K562 (cell line): Measurements from ENCODE around the gene RPN1. TPM values are rescaled to one million over a fixed set of nuclear protein-coding genes. Genes with fewer than 3 reads are reported as not detected.
A peak's percentile ranks its signal among the peaks of the same experiment; 100 is the strongest.

Experiments used
- BRD4 ChIP-seq: fragments of 200-600 bp; sonication (generic); IDR thresholded peaks from 2 replicates; pipeline ENCODE4 v1.6.1; 2017; ENCODE audit warnings: inconsistent platforms
- CHD1 ChIP-seq: fragments of 200-600 bp; sonication (generic); IDR thresholded peaks from one replicate; pipeline ENCODE4 v1.6.1; 2012; ENCODE audit warnings: mild to moderate bottlenecking, moderate library complexity, low read length, inconsistent platforms
- CREBBP ChIP-seq: IDR thresholded peaks from one replicate; pipeline ENCODE4 v1.6.1; 2012; ENCODE audit warnings: low read depth, mild to moderate bottlenecking, control low read depth, inconsistent platforms, low read length
- ETS2 ChIP-seq: IDR thresholded peaks from 2 replicates; pipeline ENCODE4 v1.6.1; 2016; ENCODE audit warnings: borderline replicate concordance, missing genetic modification characterization, mild to moderate bottlenecking, moderate library complexity, missing compliant biosample characterization; ENCODE audit not compliant: poor library complexity, severe bottlenecking
- FOXA3 ChIP-seq, 2 experiments: fragments of 450-650 bp in 1 of 2; sonication (generic) in 1 of 2; formaldehyde crosslinking; IDR thresholded peaks in 1 of 2; conservative IDR thresholded peaks in 1 of 2; 2 replicates each; pipeline versions ENCODE4 v1.4.0 to v1.8.0; 2020 to 2022; ENCODE audit warnings: mild to moderate bottlenecking in 2 of 2, missing genetic modification reagents in 1 of 2
- KAT2B ChIP-seq: IDR thresholded peaks from one replicate; pipeline ENCODE4 v1.6.1; 2012; ENCODE audit warnings: low read depth, mild to moderate bottlenecking, control low read depth, inconsistent platforms, low read length, moderate library complexity
- MAX ChIP-seq: sonication (generic); formaldehyde crosslinking; IDR thresholded peaks from 2 replicates; pipeline ENCODE4 v1.9.0; 2022; ENCODE audit warnings: mild to moderate bottlenecking, missing genetic modification reagents
- MCM7 ChIP-seq, 2 experiments: fragments of 450-650 bp; IDR thresholded peaks; 2 replicates each; pipeline ENCODE4 v1.6.1; 2016 to 2018
- MECOM ChIP-seq: fragments of 250-450 bp; sonication (Bioruptor Pico); IDR thresholded peaks from 2 replicates; pipeline ENCODE4 v1.8.0; 2022; ENCODE audit warnings: inconsistent platforms
- PATZ1 ChIP-seq: fragments of 250-450 bp; sonication (Bioruptor Pico); IDR thresholded peaks from 2 replicates; pipeline ENCODE4 v1.5.0; 2020; ENCODE audit warnings: mild to moderate bottlenecking, borderline replicate concordance
- RNF219 ChIP-seq: fragments of 250-450 bp; sonication (Bioruptor Pico); IDR thresholded peaks from 2 replicates; pipeline ENCODE4 v1.5.0; 2022; ENCODE audit warnings: mild to moderate bottlenecking
- SMAD3 ChIP-seq: fragments of 450-650 bp; formaldehyde crosslinking; conservative IDR thresholded peaks from 2 replicates; pipeline ENCODE4 v1.4.0; 2020; ENCODE audit warnings: mild to moderate bottlenecking
- SPI1 ChIP-seq: IDR thresholded peaks from 2 replicates; pipeline ENCODE4 v1.6.1; 2011; ENCODE audit warnings: low read depth, low read length, control low read depth, borderline replicate concordance
- TAF7 ChIP-seq: fragments of 450-650 bp; IDR thresholded peaks from 2 replicates; pipeline ENCODE4 v1.6.1; 2016; ENCODE audit warnings: missing genetic modification characterization, missing compliant biosample characterization
- TEAD1 ChIP-seq, 2 experiments: fragments of 450-650 bp in 1 of 2; sonication (generic) in 1 of 2; formaldehyde crosslinking; IDR thresholded peaks; 2 replicates each; pipeline versions ENCODE4 v1.4.0 to v1.8.0; 2020 to 2022; ENCODE audit warnings: mild to moderate bottlenecking in 2 of 2, missing genetic modification reagents in 1 of 2
- YY1 ChIP-seq, 3 experiments: IDR thresholded peaks; 2 replicates each; pipeline ENCODE4 v1.6.1; 2011; ENCODE audit warnings: low read length in 2 of 3, mild to moderate bottlenecking in 2 of 3, moderate library complexity in 2 of 3, borderline replicate concordance in 1 of 3, control low read depth in 1 of 3, low read depth in 1 of 3; ENCODE audit not compliant: insufficient read depth in 3 of 3, insufficient replicate concordance in 2 of 3, control insufficient read depth in 1 of 3, insufficient read length in 1 of 3; ENCODE audit errors: extremely low read depth in 1 of 3
- ZBTB1 ChIP-seq: sonication (generic); formaldehyde crosslinking; IDR thresholded peaks from 2 replicates; pipeline ENCODE4 v1.8.1; 2023; ENCODE audit warnings: missing genetic modification reagents, low read depth, mild to moderate bottlenecking, borderline replicate concordance
- ZBTB17 ChIP-seq: fragments of 450-650 bp; formaldehyde crosslinking; IDR thresholded peaks from 2 replicates; pipeline ENCODE4 v1.4.0; 2020; ENCODE audit warnings: mild to moderate bottlenecking
- ZNF398 ChIP-seq: fragments of 250-450 bp; sonication (Bioruptor Pico); IDR thresholded peaks from 2 replicates; pipeline ENCODE4 v1.8.0; 2021; ENCODE audit warnings: moderate library complexity, mild to moderate bottlenecking, inconsistent platforms
- ZNF436 ChIP-seq: fragments of 250-450, 450-650 bp; sonication (Bioruptor Pico); formaldehyde crosslinking; IDR thresholded peaks from 2 replicates; pipeline ENCODE4 v1.7.0; 2020; ENCODE audit warnings: mild to moderate bottlenecking
- polyA plus RNA-seq, 8 experiments: library from polyadenylated mRNA; depleted of rRNA in 4 of 8; stranded (reverse) in 5 of 8; unstranded in 3 of 8; fragments of >200 nt; fragmentation: Nextera tagmentation in 2 of 8; fragmentation: Illumina TruSeq in 1 of 8; extraction: Ambion mirVana in 2 of 8; extraction: Trizol in 1 of 8; gene quantifications; 2 replicates each; pipeline versions ENCODE4 v1.2.1 to v1.2.3, GENCODE V29; 2011 to 2014; ENCODE audit warnings: inconsistent platforms in 1 of 8, missing spikeins in 1 of 8
- total RNA-seq, 7 experiments: library from RNA; depleted of rRNA in 6 of 7; stranded (reverse); fragments of >200 nt in 6 of 7; fragmentation: Illumina TruSeq in 2 of 7; extraction: Trizol in 2 of 7; gene quantifications; 2 replicates each; pipeline versions ENCODE4 v1.2.1 to v1.2.3, GENCODE V29; 2011 to 2021; ENCODE audit warnings: low replicate concordance in 1 of 7

Gene RPN1
- total and polyA plus RNA-seq, 9 of the 15 experiments (the other 6 are each of a cell fraction or from before 2014, with no cell fraction given): 39.5 to 300 (median 148) TPM

GRCh38 chr3:128681369-128681829 lies 30.8 kb upstream of the RPN1 start (continued):
- TF ChIP-seq RNF219 (CRISPR knock-in tag) (no peak), CHD1 (peak; percentile 10), BRD4 (0 out of 2 replicates have a peak, but pooled peaks have one; percentile 25), ZBTB1 (no peak), ZBTB17 (no peak), ETS2 (tag) (no peak), ZNF398 (CRISPR knock-in tag) (no peak), YY1 (IDR thresholded peaks at IDR 0.05; ENCODE audit: borderline replicate concordance in 1 of 3, control insufficient read depth in 1 of 3, extremely low read depth in 1 of 3, insufficient read depth in 3 of 3, insufficient read length in 1 of 3, insufficient replicate concordance in 2 of 3, low read depth in 1 of 3, low read length in 2 of 3) (no peak), TAF7 (tag) (0 out of 2 replicates have a peak, but pooled peaks have one; percentile 1), MCM7 (IDR thresholded peaks at IDR 0.05) (no peak), PATZ1 (no peak), SPI1 (peak; percentile 56; the same call in 1 of the 2 replicates), SMAD3 (CRISPR knock-in tag) (no peak), MAX (CRISPR knock-in tag) (no peak), CREBBP (no peak), KAT2B (no peak), TEAD1 (CRISPR knock-in tag; IDR thresholded peaks at IDR 0.05) (no peak), ZNF436 (CRISPR knock-in tag) (no peak), FOXA3 (CRISPR knock-in tag; conservative IDR thresholded peaks at IDR 0.05 in 1 of 2, IDR thresholded peaks at IDR 0.05 in 1 of 2) (no peak), MECOM (no peak)
